ENCODE measurements around the gene SLC17A9. TPM values are rescaled to one million over a fixed set of nuclear protein-coding genes. Genes with fewer than 3 reads are reported as not detected.

The SLC17A9 gene
- total and polyA plus RNA-seq, 2 experiments from 2014 or later: 32.0 to 39.3 TPM

- TF ChIP-seq ZNF462 (CRISPR knock-in tag; IDR thresholded peaks at IDR 0.05) (no peak), POLR2AphosphoS5 (IDR thresholded peaks at IDR 0.05; ENCODE audit: low read depth) (no peak), ZNF114 (CRISPR knock-in tag; IDR thresholded peaks at IDR 0.05) (no peak)
Measured at GRCh38 chr20:63002511-63002910, 50.0 kb downstream of the SLC17A9 start (continued).

GRCh38 chr20:63003546-63003945, 51.0 kb downstream of the SLC17A9 start:
- Mint-ChIP-seq H3K27ac (no peak overlapping the region), H3K4me1 (peaks cover 46% of the 10 kb centered on the region), H3K4me3 (peak overlapping the region; percentile 35; the same call in 2 of the 3 replicates), H3K9me3 (peaks cover 3% of the 10 kb centered on the region; the same call in 2 of the 3 replicates), H3K27me3 (ENCODE audit: insufficient read depth, low read depth, poor library complexity) (peaks cover 83% of the 10 kb centered on the region), H3K36me3 (ENCODE audit: low read depth) (no peaks in the 10 kb centered on the region)
- Histone ChIP-seq H3K27ac (ENCODE audit: low read depth) (no peak overlapping the region), H3F3A (replicated peaks; ENCODE audit: low read depth) (peaks cover 17% of the 10 kb centered on the region), H3K4me3 (peak overlapping the region; percentile 63), H3K9me2 (ENCODE audit: insufficient read depth) (no peaks in the 10 kb centered on the region), H3K4me2 (peak overlapping the region; percentile 84), H2AFZ (no peak overlapping the region), H4K20me1 (replicated peaks; ENCODE audit: insufficient read depth) (peaks cover 9% of the 10 kb centered on the region; the same call in 1 of the 2 replicates), H3K4me1 (ENCODE audit: insufficient read depth) (peaks cover 57% of the 10 kb centered on the region), H3K27me3 (ENCODE audit: insufficient read depth) (peaks cover 68% of the 10 kb centered on the region), H3K36me3 (ENCODE audit: insufficient read depth) (no peaks in the 10 kb centered on the region), H3K79me2 (replicated peaks; ENCODE audit: insufficient read depth) (no peaks in the 10 kb centered on the region)
- ATAC-seq: peak; percentile 1; the same call in 1 of the 3 replicates
- peak; percentile 77 for DNase-seq (ENCODE audit: low spot score)
- TF ChIP-seq CREB1 (CRISPR knock-in tag; IDR thresholded peaks at IDR 0.05; ENCODE audit: low read depth) (peak; percentile 64), STAT1 (IDR thresholded peaks at IDR 0.05; ENCODE audit: unreplicated experiment) (no peak), CTCF (conservative IDR thresholded peaks at IDR 0.05; ENCODE audit: low read depth in 2 of 2) (0 out of 4 replicates have a peak, but pooled peaks of 1 of the 2 experiments have one; percentile 10)
